AG09319 (cell line): ENCODE data around the gene NUCKS1.
A peak's percentile ranks its signal among the peaks of the same experiment; 100 is the strongest.

ENCODE experiments used
- DNase-seq: peaks from one replicate; pipeline ENCODE4 v3.0.0-alpha.2; 2010; ENCODE audit warnings: low read depth; ENCODE audit errors: extremely low read depth
- TF ChIP-seq, protein P1 (sequence below): IDR thresholded peaks from 2 replicates; pipeline ENCODE4 v1.5.1; 2011; ENCODE audit warnings: low read depth, mild to moderate bottlenecking, inconsistent platforms, low read length, moderate library complexity

The NUCKS1 gene

DNA sequence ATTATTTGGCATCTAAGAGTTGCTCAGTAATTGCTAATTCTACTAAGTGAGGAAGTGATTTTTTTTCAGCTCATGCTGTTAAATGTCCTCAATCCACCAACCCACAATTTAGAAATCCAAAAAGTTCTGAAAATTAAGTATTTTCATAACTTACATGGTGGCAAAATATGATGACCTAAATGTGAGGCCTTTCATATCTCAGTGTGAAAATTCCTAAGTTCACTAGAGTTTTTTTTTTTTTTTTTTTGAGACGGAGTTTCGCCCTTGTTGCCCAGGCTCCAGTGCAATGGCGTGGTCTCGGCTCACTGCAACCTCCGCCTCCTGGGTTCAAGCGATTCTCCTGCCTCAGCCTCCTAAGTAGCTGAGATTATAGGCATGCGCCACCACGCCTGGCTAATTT is 5.6 kb downstream of the NUCKS1 start:
- DNase-seq = no peak
- TF ChIP-seq, protein P1, sequence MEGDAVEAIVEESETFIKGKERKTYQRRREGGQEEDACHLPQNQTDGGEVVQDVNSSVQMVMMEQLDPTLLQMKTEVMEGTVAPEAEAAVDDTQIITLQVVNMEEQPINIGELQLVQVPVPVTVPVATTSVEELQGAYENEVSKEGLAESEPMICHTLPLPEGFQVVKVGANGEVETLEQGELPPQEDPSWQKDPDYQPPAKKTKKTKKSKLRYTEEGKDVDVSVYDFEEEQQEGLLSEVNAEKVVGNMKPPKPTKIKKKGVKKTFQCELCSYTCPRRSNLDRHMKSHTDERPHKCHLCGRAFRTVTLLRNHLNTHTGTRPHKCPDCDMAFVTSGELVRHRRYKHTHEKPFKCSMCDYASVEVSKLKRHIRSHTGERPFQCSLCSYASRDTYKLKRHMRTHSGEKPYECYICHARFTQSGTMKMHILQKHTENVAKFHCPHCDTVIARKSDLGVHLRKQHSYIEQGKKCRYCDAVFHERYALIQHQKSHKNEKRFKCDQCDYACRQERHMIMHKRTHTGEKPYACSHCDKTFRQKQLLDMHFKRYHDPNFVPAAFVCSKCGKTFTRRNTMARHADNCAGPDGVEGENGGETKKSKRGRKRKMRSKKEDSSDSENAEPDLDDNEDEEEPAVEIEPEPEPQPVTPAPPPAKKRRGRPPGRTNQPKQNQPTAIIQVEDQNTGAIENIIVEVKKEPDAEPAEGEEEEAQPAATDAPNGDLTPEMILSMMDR = no peak

DNA sequence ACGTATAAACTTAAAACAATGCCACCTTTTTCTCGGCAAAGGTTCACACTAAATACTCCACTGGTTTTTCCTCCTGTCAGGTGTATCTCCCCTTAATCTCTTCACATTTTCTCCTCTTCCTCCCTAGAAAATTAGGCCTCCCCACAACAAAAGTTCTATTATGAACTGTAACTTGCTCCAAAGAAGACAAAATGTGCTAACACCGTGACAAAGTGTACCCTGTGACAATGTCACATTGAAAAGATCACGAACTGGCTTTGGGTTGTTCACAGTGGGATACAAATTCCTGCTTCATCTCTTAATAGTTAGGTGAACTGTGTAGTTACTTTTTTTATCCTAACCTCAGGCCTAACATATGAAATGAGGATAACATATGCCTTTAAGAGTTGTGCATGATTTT is 6.0 kb downstream of the NUCKS1 start:
- TF ChIP-seq, protein P1 = no peak

DNA sequence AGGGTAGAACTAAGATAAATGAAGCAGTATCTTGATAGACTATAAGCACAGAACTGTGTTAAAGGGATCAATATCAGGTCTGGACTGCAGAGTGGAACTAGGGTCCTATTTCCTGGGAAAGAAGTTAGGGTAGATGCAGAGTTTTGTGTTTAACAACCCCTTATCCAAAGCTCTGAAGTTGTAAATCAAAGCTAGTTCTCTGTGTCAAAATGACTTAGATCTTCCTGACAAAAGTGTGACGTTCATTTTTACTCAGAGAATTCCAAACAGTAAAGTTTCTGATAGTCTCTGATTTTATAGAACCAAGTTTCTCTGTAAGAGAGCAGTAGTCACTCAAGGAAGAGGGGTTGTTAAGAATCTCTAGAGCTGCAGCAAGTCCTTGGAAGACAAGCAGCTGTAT is 8.3 kb downstream of the NUCKS1 start:
- TF ChIP-seq, protein P1 = no peak
- no peak for DNase-seq

More for the DNA sequence above, 6.0 kb downstream of the NUCKS1 start:
- DNase-seq = no peak

DNA sequence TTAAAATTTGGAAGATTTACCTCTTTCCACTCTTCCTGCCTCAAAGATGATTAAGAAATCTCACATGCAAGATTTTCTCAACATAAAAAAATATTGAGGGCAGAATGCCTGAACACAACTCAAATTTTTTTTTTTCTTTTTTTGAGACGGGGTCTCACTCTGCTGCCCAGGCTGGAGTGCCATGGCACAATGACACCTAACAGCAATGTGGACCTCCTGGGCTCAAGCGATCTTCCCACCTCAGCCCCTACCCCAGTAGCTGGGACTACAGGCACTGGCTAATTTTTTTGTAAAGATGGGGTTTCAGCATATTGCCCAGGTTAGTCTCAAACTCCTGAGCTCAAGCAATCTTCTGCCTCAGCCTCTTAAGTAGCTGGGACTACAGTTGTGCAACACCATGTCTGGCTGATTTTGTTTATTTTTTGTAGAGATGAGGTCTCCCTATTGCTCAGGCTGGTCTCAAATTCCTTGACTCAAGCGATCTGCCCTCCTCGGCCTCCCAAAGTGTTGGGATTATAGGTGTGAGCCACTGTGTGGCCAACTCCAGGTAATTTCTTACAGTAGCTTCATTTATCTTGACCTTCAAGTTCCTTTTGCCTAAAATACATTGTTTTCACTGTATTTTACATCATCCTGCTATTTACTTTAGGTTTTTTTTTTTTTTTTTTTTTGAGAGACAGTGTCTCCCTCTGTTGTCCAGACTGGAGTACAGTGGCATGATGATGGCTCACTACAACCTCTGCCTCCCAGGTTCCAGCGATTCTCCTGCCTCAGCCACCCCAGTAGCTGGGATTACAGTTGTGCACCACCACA is 10.4 kb downstream of the NUCKS1 start:
- TF ChIP-seq, protein P1 = peak; percentile 31
- DNase-seq = peak; percentile 64

DNA sequence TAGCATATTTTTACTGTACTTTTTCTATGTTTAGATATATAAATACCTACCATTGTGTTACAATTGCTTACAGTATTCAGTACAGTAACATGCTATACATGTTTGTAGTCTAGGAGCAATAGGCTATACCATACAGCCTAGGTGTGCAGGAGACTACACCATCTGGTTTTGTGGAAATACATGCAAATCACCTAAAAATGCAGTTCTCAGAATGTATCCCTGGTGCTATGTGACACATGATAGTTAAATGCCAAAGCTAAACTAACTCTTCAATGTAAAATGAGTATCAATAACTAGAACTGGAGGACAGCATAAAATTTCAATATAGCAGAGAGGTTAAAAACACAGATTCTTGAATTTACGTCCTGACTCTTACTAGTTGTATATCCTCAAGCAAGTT is 14.8 kb downstream of the NUCKS1 start:
- TF ChIP-seq, protein P1 = no peak
- DNase-seq = no peak

DNA sequence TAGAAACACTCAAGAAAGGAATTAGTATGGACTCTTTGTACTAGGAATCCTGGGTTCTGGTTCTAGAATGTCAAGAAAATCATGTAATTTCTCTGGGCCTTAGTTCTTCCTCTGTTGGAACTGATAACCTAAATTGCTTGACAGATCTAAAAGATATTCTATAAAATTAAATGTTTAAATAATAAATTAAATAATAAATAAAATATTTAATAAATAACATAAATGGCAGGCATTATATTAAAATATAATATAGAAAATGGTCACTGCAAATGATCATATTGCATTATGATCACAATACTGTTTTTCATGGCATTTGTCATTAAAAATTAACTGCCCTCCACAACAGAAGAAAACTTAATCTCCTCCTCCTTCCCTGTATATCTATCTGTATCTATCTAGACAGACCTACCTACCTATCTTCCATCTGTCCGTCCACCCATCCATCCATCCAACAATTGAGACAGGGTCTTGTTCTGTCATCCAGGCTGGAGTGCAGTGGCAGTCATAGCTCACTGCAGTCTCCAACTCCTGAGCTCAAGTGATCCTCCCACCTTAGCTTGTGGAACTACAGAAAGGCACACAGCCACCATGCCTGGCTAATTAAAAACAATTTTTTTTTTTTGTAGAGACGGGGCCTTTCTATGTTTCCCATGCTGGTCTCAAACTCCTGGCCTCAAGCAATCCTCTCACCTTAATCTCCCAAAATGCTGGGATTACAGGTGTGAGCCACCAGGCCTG is 16.4 kb downstream of the NUCKS1 start:
- TF ChIP-seq, protein P1 = no peak
- DNase-seq = no peak
